K562 (cell line): ENCODE results near the gene PLD6. TPM values are rescaled to one million over a fixed set of nuclear protein-coding genes. Genes with fewer than 3 reads are reported as not detected.

Source experiments
- ATAC-seq: fragments of 200-7000 bp; cut with Tn5 transposase; 3 replicates; pipeline ENCODE4 v1.9.1; 2020; ENCODE audit warnings: moderate library complexity
- BruUV-seq: library from RNA; stranded (reverse); fragments of 400-500 nt; replicated peaks from 2 replicates; lab custom pipeline; 2021; lab: Mats Ljungman, UMichigan
- CTCF ChIA-PET: fragments of 300-600 bp; formaldehyde crosslinking; extraction: SDS; loops from one replicate; lab custom pipeline; 2021; ENCODE audit warnings: low intra/inter-chr PET ratio; lab: Yijun Ruan, JAX
- POLR2A ChIA-PET: fragments of 300-600, 350-650 bp; sonication (Branson Sonifier 250); formaldehyde crosslinking; extraction: SDS; loops from one replicate; lab custom pipeline; 2021; ENCODE audit warnings: antibody characterized with exemption, inconsistent platforms; lab: Yijun Ruan, JAX
- DNase-seq, 4 experiments: peaks; one replicate each; pipeline versions ENCODE4 v3.0.0 to v3.0.0-alpha.2; 2011 to 2018; ENCODE audit warnings: low spot score in 3 of 4, mixed read lengths in 3 of 4; ENCODE audit errors: extremely low read depth in 1 of 4
- FAIRE-seq: peaks from 2 replicates; lab custom pipeline; 2011; peaks lifted over from hg19 to GRCh38; lab: Jason Lieb, UNC
- H2AFZ ChIP-seq: 2 replicates; pipeline ENCODE4 v1.6.0; 2011; ENCODE audit warnings: low read depth, low read length, control low read depth, inconsistent platforms
- H3K27ac ChIP-seq: fragments of 200-600 bp; 3 replicates; pipeline ENCODE4 v1.8.0; 2011; ENCODE audit warnings: low read depth, mild to moderate bottlenecking, control low read depth, inconsistent platforms, low read length, moderate library complexity, mixed read lengths; ENCODE audit errors: extremely low read depth
- H3K27me3 ChIP-seq, 2 experiments: fragments of 300-600 bp in 1 of 2; 2 replicates in 1 of 2; 3 replicates in 1 of 2; pipeline versions ENCODE4 v1.6.0 to v1.8.0; 2011; ENCODE audit warnings: inconsistent platforms in 2 of 2, low read length in 2 of 2, mild to moderate bottlenecking in 1 of 2, mixed read lengths in 1 of 2, moderate library complexity in 1 of 2; ENCODE audit not compliant: control insufficient read depth in 2 of 2, insufficient read depth in 2 of 2
- H3K36me3 ChIP-seq: fragments of 300-600 bp; 3 replicates; pipeline ENCODE4 v1.8.0; 2011; ENCODE audit warnings: mild to moderate bottlenecking, low read length, inconsistent platforms; ENCODE audit not compliant: control insufficient read depth, insufficient read depth
- H3K4me1 ChIP-seq, 2 experiments: fragments of 200-600 bp in 1 of 2; replicated peaks in 1 of 2; 2 replicates in 1 of 2; 3 replicates in 1 of 2; pipeline versions ENCODE4 v1.5.1 to v1.8.0; 2011; ENCODE audit warnings: inconsistent platforms in 2 of 2, low read length in 2 of 2, mild to moderate bottlenecking in 1 of 2, mixed read lengths in 1 of 2, moderate library complexity in 1 of 2; ENCODE audit not compliant: control insufficient read depth in 2 of 2, insufficient read depth in 2 of 2
- H3K4me2 ChIP-seq: 2 replicates; pipeline ENCODE4 v1.6.1; 2011; ENCODE audit warnings: low read length, control low read depth, inconsistent platforms, mixed read lengths; ENCODE audit not compliant: insufficient read depth
- H3K4me3 ChIP-seq: fragments of 200-600 bp; sonication (generic), shearing (Covaris generic); 2 replicates; pipeline ENCODE4 v1.5.1; 2016; ENCODE audit warnings: control low read depth, inconsistent platforms
- H3K79me2 ChIP-seq: fragments of 200-600 bp; 3 replicates; pipeline ENCODE4 v1.8.0; 2011; ENCODE audit warnings: low read length, inconsistent platforms; ENCODE audit not compliant: control insufficient read depth, insufficient read depth
- H3K9ac ChIP-seq, 2 experiments: 2 replicates each; pipeline versions ENCODE4 v1.6.0 to v1.6.1; 2011; ENCODE audit warnings: low read depth in 2 of 2, low read length in 2 of 2, control low read depth in 1 of 2, inconsistent platforms in 1 of 2, mild to moderate bottlenecking in 1 of 2, mixed read lengths in 1 of 2; ENCODE audit not compliant: insufficient read depth in 1 of 2
- H3K9me1 ChIP-seq: one replicate; pipeline ENCODE4 v1.6.0; 2011; ENCODE audit warnings: inconsistent platforms, mild to moderate bottlenecking, low read length, moderate library complexity; ENCODE audit not compliant: control insufficient read depth, insufficient read depth
- H3K9me3 ChIP-seq: replicated peaks from 2 replicates; pipeline ENCODE4 v1.5.1; 2011; ENCODE audit warnings: low read depth, low read length, inconsistent platforms; ENCODE audit not compliant: control insufficient read depth, insufficient read depth
- H4K20me1 ChIP-seq: replicated peaks from 2 replicates; pipeline ENCODE4 v1.6.1; 2011; ENCODE audit warnings: low read length, inconsistent platforms, mixed read lengths; ENCODE audit not compliant: control insufficient read depth, insufficient read depth
- ATF3 ChIP-seq, 2 experiments: fragments of 450-650 bp in 1 of 2; sonication (generic) in 1 of 2; formaldehyde crosslinking in 1 of 2; IDR thresholded peaks in 1 of 2; conservative IDR thresholded peaks in 1 of 2; 2 replicates each; pipeline versions ENCODE4 v1.6.1 to v1.8.1; 2016 to 2023; ENCODE audit warnings: mild to moderate bottlenecking in 2 of 2, moderate library complexity in 2 of 2, inconsistent platforms in 1 of 2, missing genetic modification reagents in 1 of 2
- CREB3 ChIP-seq: fragments of 450-650 bp; conservative IDR thresholded peaks from 2 replicates; pipeline ENCODE4 v1.6.1; 2016; ENCODE audit warnings: missing genetic modification characterization, low read depth, mild to moderate bottlenecking, missing compliant biosample characterization, moderate library complexity
- EP300 ChIP-seq: IDR thresholded peaks from 2 replicates; pipeline ENCODE4 v1.6.1; 2012; ENCODE audit warnings: low read length, improper control_type of control experiment
- HNRNPH1 ChIP-seq: fragments of 200-400 bp; formaldehyde crosslinking; optimal IDR thresholded peaks from 2 replicates; pipeline ENCODE3; 2017; ENCODE audit warnings: low read depth, mild to moderate bottlenecking, low read length, moderate library complexity
- ZNF507 ChIP-seq: conservative IDR thresholded peaks from 2 replicates; pipeline ENCODE4 v1.6.1; 2017; ENCODE audit warnings: missing genetic modification characterization, missing compliant biosample characterization
- WGBS: fragments of 100-300 bp; shearing (Covaris generic); methylation state at CpG from one replicate; pipeline ENCODE4 v1.1.6; 2016; ENCODE audit warnings: low coverage, mixed read lengths; ENCODE audit not compliant: insufficient coverage; ENCODE audit errors: missing lambda C conversion rate; 5-methylcytosine and 5-hydroxymethylcytosine counted together
- in situ Hi-C: fragments of 300-500 bp; cut with MboI; formaldehyde crosslinking; loops from 4 replicates; pipeline ENCODE4 v1.15.0; 2018; ENCODE audit warnings: inconsistent platforms, mixed read lengths
- intact Hi-C: fragments of 100-400 bp; cut with micrococcal nuclease; formaldehyde crosslinking; loops from 2 replicates; pipeline ENCODE4 v1.14.2; 2022
- polyA plus RNA-seq, 8 experiments: library from polyadenylated mRNA; depleted of rRNA in 4 of 8; stranded (reverse) in 5 of 8; unstranded in 3 of 8; fragments of >200 nt; fragmentation: Nextera tagmentation in 2 of 8; fragmentation: Illumina TruSeq in 1 of 8; extraction: Ambion mirVana in 2 of 8; extraction: Trizol in 1 of 8; gene quantifications; 2 replicates each; pipeline versions ENCODE4 v1.2.1 to v1.2.3, GENCODE V29; 2011 to 2014; ENCODE audit warnings: inconsistent platforms in 1 of 8, missing spikeins in 1 of 8
- total RNA-seq, 7 experiments: library from RNA; depleted of rRNA in 6 of 7; stranded (reverse); fragments of >200 nt in 6 of 7; fragmentation: Illumina TruSeq in 2 of 7; extraction: Trizol in 2 of 7; gene quantifications; 2 replicates each; pipeline versions ENCODE4 v1.2.1 to v1.2.3, GENCODE V29; 2011 to 2021; ENCODE audit warnings: low replicate concordance in 1 of 7

Gene PLD6
- total and polyA plus RNA-seq, 9 of the 15 experiments (the other 6 are each of a cell fraction or from before 2014, with no cell fraction given) = 3.6 to 15.6 (median 10.0) TPM

GRCh38 chr17:17166446-17166845 is 39.7 kb downstream of the PLD6 start:
- Histone ChIP-seq H3K9me1 (peaks cover 3% of the 10 kb centered on the region), H3K79me2 (no peaks in the 10 kb centered on the region), H4K20me1 (no peaks in the 10 kb centered on the region), H3K36me3 (peaks cover 26% of the 10 kb centered on the region; the same call in 2 of the 3 replicates), H3K9me3 (no peaks in the 10 kb centered on the region), H3K27ac (no peak overlapping the region), H3K4me3 (no peak overlapping the region), H3K9ac (no peak overlapping the region), H3K4me1 (peaks cover 0 to 4% of the 10 kb centered on the region in 2 experiments; a peak in 2 of 5 replicates), H2AFZ (no peak overlapping the region), H3K27me3 (no peaks in the 10 kb centered on the region), H3K4me2 (no peak overlapping the region)
- BruUV-seq = no TSS peak
- TF ChIP-seq ZNF507 (no peak), HNRNPH1 (no peak), EP300 (no peak), CREB3 (tag) (no peak), ATF3 (IDR thresholded peaks at IDR 0.05) (no peak), ATF3 (CRISPR knock-in tag; conservative IDR thresholded peaks at IDR 0.05) (no peak)
- CTCF ChIA-PET = no interaction called here
- intact Hi-C loops = no loop called here
- no peak for FAIRE-seq
- POLR2A ChIA-PET = interaction anchor here (0.7 to 1.6 kb wide), 3 partner anchors 31 to 473 kb away, joined by 3 to 4 read pairs (median 3); no protein-coding TSS in a partner anchor
- no peak for DNase-seq
- ATAC-seq = no peak
- in situ Hi-C loops = no loop called here
- WGBS = 81% methylated on average over 5 of the region's 8 CpGs
